ENCODE data around the gene ST6GALNAC4.

Gene ST6GALNAC4

GRCh38 chr9:127930231-127931091, 13.6 kb upstream of the ST6GALNAC4 start, which contains the start of gene PIP5KL1:
TSS of gene PIP5KL1 (minus strand) at chr9:127930777. CDS start at chr9:127930752, 25 bp downstream.
- no peak for DNase-seq (ENCODE audit: low read depth, low spot score)

DNA sequence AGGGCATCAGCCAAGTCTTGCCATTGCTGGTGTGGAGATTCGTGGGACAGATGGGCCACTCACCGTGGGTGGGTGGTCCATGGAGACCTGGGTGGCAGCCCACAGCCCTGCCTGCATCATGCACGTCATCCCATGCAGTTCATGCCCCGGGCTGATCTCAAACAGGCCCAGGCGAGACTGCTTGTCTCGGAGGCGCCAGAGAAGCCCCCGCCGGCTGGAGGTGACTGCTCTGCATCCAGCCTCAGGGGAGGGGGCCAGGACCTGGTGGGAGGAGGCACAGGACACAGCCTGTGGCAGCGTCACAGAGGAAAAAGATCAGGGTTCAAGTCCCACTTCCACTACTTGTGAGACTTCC, 12.8 kb upstream of the ST6GALNAC4 start:
- no peak for DNase-seq (ENCODE audit: low read depth, low spot score)

GRCh38 chr9:127928676-127929624, 12.1 kb upstream of the ST6GALNAC4 start:
- DNase-seq (ENCODE audit: low read depth, low spot score) = no peak

DNA sequence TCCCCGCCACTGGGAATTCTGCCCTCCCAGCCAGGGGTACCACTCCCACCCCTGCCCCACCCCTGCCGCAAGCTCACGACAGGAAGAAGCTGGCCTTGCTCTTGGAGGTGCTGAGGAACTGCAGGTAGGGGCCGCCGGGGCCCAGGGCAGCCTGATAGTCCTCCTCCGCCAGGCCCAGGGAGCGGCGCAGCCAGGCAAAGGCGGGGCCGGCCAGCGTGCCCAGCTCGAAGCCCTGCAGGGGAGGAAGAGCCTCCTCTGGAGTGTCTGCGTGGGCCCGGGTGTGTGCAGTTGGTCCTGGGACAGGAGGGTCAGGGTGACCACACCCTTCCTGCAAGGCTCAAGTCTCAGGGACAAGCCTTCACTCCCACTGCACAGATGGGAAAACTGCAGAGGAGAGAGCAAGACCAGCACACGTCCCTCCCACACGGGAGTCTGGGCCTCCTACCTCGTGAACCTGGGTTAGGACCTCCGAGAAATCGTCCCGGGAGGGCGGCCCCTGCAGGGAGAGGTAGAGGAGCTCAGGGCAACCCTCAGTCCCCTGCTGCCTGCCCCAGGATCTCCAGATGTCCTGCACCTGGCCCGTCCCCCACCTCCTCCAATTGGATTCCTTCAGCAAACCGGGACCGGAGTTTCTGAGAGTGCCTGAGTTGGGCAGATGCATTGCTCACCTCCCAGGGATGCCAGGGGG, 11.3 kb upstream of the ST6GALNAC4 start:
- DNase-seq (ENCODE audit: low read depth, low spot score) = no peak

GRCh38 chr9:127927201-127927987, 10.6 kb upstream of the ST6GALNAC4 start:
- DNase-seq (ENCODE audit: low read depth, low spot score) = no peak

DNA sequence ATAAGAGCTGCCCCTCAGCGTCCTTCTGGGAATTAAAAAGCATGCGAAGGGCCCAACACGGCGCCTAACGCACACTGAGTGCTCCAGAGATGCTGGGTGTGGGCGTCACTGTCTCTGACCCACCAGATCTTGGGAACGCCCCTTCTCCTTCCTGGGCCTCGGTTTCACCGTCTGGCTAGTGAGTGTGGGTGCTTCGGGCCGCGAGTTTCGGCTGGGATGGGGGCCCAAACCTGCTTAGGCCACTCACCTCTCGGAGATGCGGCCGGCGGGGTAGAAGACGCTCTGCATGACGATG, 10.0 kb upstream of the ST6GALNAC4 start:
- no peak for DNase-seq (ENCODE audit: low read depth, low spot score)

DNA sequence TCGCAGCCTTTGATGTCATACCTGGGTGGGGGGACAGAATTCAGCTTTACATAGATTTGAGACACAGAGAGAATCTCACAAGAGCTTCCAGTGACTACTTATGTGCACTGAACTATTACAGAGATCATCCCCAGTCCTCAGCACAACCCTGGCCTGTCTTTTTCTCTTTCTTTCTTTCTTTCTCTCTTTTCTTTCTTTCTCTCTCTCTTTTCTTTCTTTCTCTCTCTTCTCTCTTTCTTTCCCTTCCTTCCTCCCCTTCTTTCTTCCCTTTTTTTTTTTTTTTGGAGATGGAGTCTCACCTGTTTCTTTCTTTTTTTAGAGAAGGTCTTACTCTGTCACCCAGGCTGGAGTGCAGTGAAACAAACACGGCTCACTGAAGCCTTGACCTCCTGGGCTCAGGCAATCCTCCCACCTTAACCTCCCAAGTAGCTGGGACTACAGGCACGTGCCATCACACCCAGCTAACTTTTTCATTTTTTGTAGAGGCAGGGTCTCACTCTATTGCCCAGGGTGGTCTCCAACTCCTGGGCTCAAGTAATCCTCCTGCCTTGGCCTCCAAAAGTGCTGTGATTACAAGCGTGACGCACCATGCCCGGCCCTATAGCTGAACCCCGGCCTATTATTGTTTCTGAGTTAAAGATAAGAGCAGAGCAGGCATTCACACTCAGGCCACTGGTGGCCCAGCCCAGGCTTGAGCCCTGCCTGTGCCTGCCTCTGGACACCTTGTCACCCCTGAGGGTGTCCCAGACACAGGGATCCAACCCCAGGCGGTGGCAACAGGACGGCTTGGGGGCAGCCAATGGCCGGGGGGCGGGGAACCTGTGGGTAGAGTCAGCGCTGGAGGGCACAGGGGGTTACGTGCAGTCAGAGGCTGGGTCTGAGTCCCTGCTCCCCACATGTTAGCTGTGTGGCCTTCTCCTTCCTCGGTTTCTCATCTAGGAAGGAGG, 9.4 kb upstream of the ST6GALNAC4 start:
- DNase-seq (ENCODE audit: low read depth, low spot score) = no peak

GRCh38 chr9:127924736-127925444, 8.0 kb upstream of the ST6GALNAC4 start:
- no peak for DNase-seq (ENCODE audit: low read depth, low spot score)

- no peak for DNase-seq (ENCODE audit: low read depth, low spot score)
Observed at GRCh38 chr9:127923771-127924170, 6.9 kb upstream of the ST6GALNAC4 start.

- DNase-seq (ENCODE audit: low read depth, low spot score) = no peak
Observed at GRCh38 chr9:127923046-127923445, 6.2 kb upstream of the ST6GALNAC4 start.

- DNase-seq (ENCODE audit: low read depth, low spot score) = peak; percentile 68
Observed at GRCh38 chr9:127921557-127922120, 4.8 kb upstream of the ST6GALNAC4 start.

- no peak for DNase-seq (ENCODE audit: low read depth, low spot score)
Observed at GRCh38 chr9:127920794-127921193, 4.0 kb upstream of the ST6GALNAC4 start.

DNA sequence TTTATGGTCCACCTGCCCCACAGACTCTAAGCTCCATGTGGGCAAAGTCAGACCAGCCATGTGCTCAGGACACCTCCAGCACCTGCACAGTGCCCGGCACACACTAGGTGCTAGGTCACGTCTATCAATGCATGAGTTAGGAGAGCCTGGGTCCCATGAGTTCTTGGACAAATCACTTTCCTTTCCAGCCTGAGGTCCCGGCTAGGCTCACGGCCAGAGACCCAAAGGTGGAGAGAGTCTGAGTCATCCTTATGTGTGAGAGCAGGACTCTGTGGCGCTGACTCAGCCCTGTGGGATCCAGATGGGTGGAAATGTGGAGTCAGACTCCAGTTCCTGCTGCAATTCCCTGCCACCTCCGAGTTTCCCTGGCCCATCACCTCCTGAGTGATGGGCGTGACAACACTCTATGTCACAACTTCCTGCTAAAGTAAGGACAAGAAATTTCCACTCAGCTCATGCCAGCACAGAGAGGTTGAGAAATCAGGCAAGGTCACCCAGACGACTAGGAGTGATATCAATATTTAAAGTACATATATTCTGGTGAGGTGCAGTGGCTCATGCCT, 2.5 kb upstream of the ST6GALNAC4 start:
- DNase-seq (ENCODE audit: low read depth, low spot score) = no peak

DNA sequence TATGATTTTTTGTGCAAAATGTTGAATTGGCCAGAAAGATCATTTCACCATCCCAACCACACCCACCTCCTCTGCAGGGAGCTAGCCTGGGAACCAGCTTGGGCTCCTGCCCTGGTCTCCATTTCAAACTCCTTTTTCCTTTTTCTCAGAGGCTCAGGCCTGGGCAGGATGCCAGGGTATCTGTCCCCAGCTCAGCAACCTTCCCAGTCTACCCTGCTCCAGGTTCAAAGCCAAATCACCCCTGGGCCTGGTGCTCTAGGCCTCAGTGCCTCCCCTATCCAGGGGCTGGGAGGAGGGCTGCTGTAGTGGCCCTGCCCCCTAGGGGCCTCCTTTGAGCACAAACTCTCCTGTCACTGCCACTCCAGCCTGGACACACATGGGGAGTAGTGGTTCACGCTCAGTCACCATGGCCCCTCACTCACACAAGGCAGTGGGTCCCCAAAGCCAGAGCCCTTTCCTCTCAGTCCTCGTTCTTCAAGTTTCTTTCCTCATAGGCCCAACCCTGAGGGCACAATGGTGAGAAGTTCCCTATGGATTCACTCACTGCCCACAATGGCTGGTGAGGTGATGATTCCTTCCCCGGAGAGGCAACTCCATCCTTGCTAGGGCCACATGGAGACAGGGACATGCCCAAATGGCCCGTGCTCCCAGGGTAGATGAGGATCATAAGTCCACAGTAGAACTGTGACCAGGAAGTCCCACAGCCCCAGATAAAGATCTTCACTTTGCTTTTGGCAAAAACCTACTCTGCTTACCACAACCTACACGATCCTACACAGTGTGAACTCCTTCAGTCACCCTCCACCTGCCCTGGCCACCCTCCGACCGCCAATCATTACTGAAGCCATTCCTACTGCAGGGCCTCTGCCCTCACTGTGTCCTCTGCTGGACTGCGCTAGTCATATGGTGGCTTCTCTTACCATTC, 1.6 kb upstream of the ST6GALNAC4 start:
- DNase-seq (ENCODE audit: low read depth, low spot score) = no peak

- no peak for DNase-seq (ENCODE audit: low read depth, low spot score)
Observed at GRCh38 chr9:127917603-127918002, 762 bp upstream of the ST6GALNAC4 start.

DNA sequence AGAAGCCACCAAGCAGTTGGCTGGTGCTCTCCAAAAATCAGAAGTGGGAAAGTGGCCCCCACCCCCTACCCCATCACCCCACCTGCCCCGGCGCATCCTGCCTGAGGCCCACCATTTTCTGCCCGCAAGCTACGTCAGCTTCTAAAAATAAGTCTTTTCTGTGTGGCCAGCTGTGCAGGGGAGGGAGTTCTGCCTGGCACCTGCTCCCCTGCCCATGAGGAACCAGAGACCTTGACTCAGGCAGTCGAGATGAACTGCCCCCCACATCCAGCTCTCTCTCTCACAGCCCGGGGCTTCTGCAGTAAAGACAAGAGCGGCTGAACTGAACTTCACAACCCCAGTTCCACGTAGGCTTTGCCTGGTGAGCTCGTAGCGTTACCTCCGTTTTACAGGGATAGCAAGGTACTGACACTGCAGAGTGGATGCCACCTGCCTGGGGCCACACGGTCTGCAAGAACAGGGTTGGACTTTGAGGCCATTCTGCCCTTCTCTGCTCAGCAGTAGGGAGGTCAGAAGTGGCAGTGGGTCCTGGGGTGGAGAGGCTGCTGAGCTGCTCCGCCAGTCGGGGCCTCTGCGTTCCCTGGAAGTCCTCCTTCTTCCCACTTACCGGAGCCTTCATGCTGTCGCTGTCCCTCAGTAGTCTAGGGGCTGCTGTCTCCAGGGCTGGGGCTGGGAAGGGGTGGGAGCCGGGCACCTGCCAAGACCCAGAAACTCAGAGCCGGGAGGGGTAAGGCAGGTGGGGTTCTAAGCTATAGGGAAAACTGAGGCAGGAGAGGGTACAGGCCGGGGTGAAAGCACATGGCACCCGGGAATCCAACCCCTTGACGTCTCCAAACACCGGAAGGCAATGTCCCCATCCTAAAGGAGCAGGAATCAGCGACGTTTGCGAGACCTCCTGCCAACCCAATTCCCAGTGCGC, 781 bp downstream of the ST6GALNAC4 start:
- no peak for DNase-seq (ENCODE audit: low read depth, low spot score)

GRCh38 chr9:127915325-127915752, 1.5 kb downstream of the ST6GALNAC4 start:
- DNase-seq (ENCODE audit: low read depth, low spot score) = no peak

Data from activated CD4-positive, CD25-positive, alpha-beta regulatory T cell treated with anti-CD3 and anti-CD28 coated beads, Interleukin-2, amount 50 U/mL, for 16 hours (primary cell).